Fibroblast of the aortic adventitia (primary cell): ENCODE data around the gene TECR. TPM values are rescaled to one million over a fixed set of nuclear protein-coding genes. Genes with fewer than 3 reads are reported as not detected.
"Not testable (repeated sequence)": the region's sequence is repeated elsewhere in the genome, so short reads cannot be mapped to it uniquely, and the experiment has no call there.

Experiments
- DNase-seq: peaks from one replicate; pipeline ENCODE4 v3.0.0-alpha.2; 2010; ENCODE audit warnings: low read depth
- H3K4me3 ChIP-seq: 2 replicates; pipeline ENCODE4 v1.5.1; 2011; ENCODE audit warnings: low read depth, mild to moderate bottlenecking, control low read depth, low read length, moderate library complexity
- CTCF ChIP-seq: IDR thresholded peaks from 2 replicates; pipeline ENCODE4 v1.5.1; 2011; ENCODE audit warnings: mild to moderate bottlenecking, low read length, control low read depth, inconsistent platforms; ENCODE audit not compliant: insufficient read depth
- total RNA-seq: library from RNA; depleted of rRNA; stranded (reverse); fragments of >200 nt; gene quantifications from 2 replicates; pipeline ENCODE4 v1.2.3, GENCODE V29; 2012; ENCODE audit warnings: low replicate concordance

The TECR gene
- total RNA-seq, 1 donor = 41.8 TPM

GRCh38 chr19:14599548-14600147 is 70.3 kb downstream of the TECR start:
- no peak for DNase-seq
- TF ChIP-seq CTCF = no peak
- H3K4me3 ChIP-seq = no peak overlapping the region

DNA sequence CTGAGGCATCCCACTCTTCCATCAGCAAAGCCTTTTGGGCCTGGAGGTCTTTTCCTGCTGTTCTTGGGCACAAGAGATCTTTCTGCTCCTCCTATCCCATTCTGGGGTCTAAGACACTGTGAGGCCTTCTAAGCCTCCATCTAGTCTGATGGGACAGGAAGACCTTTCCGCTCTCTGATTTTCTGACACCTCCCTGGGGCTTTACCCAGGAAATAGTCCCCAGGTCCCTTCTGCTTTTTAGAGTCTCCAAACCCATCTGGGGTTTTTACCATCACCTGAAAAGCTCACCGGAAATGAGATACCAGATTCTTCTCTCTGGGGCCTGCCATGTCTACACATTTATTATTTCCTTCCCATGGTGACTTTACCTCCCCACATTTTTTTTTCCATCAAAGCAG is 74.6 kb downstream of the TECR start:
- no peak overlapping the region for H3K4me3 ChIP-seq
- no peak for TF ChIP-seq CTCF
- no peak for DNase-seq

- H3K4me3 ChIP-seq = no peak overlapping the region
- TF ChIP-seq CTCF = no peak
- no peak for DNase-seq
Observed at GRCh38 chr19:14606627-14607026, 77.2 kb downstream of the TECR start.

- TF ChIP-seq CTCF = no peak
- no peak for DNase-seq
- H3K4me3 ChIP-seq = no peak overlapping the region
Observed at GRCh38 chr19:14611051-14611450, 81.7 kb downstream of the TECR start.

DNA sequence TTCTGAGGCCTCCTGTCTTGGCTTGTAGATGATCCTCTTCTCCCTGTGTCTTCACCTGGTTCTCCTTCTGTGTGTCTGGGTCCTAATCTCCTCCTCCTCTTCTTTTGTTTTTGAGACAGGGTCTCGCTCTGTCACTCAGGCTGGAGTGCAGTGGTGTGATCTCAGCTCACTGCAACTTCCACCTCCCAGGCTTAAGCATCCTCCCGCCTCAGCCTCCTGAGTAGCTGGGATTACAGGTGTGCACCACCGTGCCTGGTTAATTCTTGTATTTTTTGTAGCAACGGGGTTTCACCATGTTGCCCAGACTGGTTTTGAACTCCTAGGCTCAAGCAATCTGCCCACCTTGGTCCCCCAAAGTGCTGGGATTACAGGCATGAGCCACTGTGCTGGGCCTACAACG is 82.8 kb downstream of the TECR start:
- DNase-seq, H3K4me3 ChIP-seq: not testable (repeated sequence)

GRCh38 chr19:14612657-14613056 is 83.3 kb downstream of the TECR start:
- H3K4me3 ChIP-seq = no peak overlapping the region
- no peak for TF ChIP-seq CTCF
- DNase-seq = no peak

DNA sequence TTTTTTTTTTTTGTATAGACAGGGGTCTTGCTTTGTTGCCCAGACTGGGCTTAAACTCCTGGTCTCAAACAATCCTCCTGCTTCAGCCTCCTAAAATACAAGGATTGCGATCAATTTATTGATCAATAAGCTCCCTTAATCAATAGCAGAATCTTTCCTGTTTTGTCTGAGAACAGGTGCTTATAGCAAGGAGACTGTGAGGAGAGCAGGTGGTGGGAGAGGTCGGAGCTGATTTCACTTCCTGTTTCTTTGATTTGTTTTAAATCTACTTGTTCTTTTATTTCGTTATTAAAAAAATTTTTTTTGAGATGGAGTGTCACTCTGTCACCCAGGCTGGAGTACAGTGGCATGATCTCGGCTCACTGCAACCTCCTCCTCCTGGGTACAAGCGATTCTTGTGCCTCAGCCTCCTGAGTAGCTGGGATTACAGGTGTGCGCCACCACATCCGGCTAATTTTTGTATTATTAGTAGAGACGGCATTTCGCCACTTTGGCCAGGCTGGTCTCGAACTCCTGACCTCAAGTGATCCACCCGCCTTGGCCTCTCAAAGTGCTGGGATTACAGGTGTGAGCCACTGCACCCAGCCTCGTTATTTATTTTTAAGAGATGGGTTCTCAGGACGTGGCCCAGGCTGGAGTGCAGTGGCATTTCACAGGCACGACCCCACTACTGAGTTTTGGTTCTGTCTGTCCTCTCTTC is 84.2 kb downstream of the TECR start:
- not testable (repeated sequence) for DNase-seq

DNA sequence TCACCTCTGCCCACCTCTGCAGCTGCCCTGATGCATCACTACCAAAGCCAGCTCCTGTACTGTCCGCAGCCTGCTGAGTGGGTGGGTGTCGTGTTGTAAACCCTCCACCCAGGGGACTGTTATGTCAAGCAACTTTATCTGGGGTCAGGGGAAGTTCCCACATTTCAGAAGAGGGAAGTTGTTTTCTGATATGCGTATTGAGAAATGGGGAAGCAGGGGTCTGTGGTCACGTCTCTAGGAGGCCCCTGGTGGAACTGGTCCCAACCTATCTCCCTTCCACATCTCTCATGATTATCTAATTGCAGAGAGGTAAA is 84.7 kb downstream of the TECR start:
- DNase-seq = no peak
- H3K4me3 ChIP-seq = no peak overlapping the region
- TF ChIP-seq CTCF = no peak

More for the DNA sequence above, 84.2 kb downstream of the TECR start:
- not testable (repeated sequence) for H3K4me3 ChIP-seq
